GM18519 (cell line): ENCODE measurements around the gene PLEKHA1.

Source experiments
- ATAC-seq: cut with Tn5 transposase; IDR thresholded peaks from one replicate; pipeline ENCODE4 v1.9.1; 2021; ENCODE audit warnings: mild to moderate bottlenecking, moderate library complexity; ENCODE audit not compliant: unreplicated experiment, low FRiP score

The PLEKHA1 gene

GRCh38 chr10:122375679-122376160 is 1.2 kb downstream of the PLEKHA1 start:
- ATAC-seq = no peak

GRCh38 chr10:122376364-122376961 is 2.0 kb downstream of the PLEKHA1 start:
- ATAC-seq = no peak

GRCh38 chr10:122379041-122379440 is 4.5 kb downstream of the PLEKHA1 start:
- ATAC-seq = no peak

GRCh38 chr10:122379537-122379936 is 5.0 kb downstream of the PLEKHA1 start:
- no peak for ATAC-seq

- no peak for ATAC-seq
Measured at GRCh38 chr10:122380703-122381102, 6.2 kb downstream of the PLEKHA1 start.

GRCh38 chr10:122381680-122382079 is 7.2 kb downstream of the PLEKHA1 start:
- no peak for ATAC-seq

- no peak for ATAC-seq
Measured at GRCh38 chr10:122386514-122386913, 12.0 kb downstream of the PLEKHA1 start.

- no peak for ATAC-seq
Measured at GRCh38 chr10:122387572-122387971, 13.1 kb downstream of the PLEKHA1 start.

- ATAC-seq = no peak
Measured at GRCh38 chr10:122388287-122388997, 13.9 kb downstream of the PLEKHA1 start.

GRCh38 chr10:122390271-122390670 is 15.8 kb downstream of the PLEKHA1 start:
- no peak for ATAC-seq

GRCh38 chr10:122390679-122391078 is 16.2 kb downstream of the PLEKHA1 start:
- ATAC-seq = no peak

GRCh38 chr10:122391875-122392274 is 17.4 kb downstream of the PLEKHA1 start:
- no peak for ATAC-seq

GRCh38 chr10:122392835-122393234 is 18.3 kb downstream of the PLEKHA1 start:
- ATAC-seq = no peak

GRCh38 chr10:122393288-122393687 is 18.8 kb downstream of the PLEKHA1 start:
- ATAC-seq = no peak

GRCh38 chr10:122402548-122403131 is 28.1 kb downstream of the PLEKHA1 start:
- no peak for ATAC-seq

- no peak for ATAC-seq
Measured at GRCh38 chr10:122404576-122404975, 30.1 kb downstream of the PLEKHA1 start.

- ATAC-seq = no peak
Measured at GRCh38 chr10:122407375-122408125, 33.0 kb downstream of the PLEKHA1 start.

GRCh38 chr10:122413327-122413726 is 38.8 kb downstream of the PLEKHA1 start:
- no peak for ATAC-seq

GRCh38 chr10:122417667-122418066 is 43.2 kb downstream of the PLEKHA1 start:
- ATAC-seq = no peak

GRCh38 chr10:122419016-122419415 is 44.5 kb downstream of the PLEKHA1 start:
- no peak for ATAC-seq
